A673 (cell line): ENCODE results near the gene KDELR3. TPM values are rescaled to one million over a fixed set of nuclear protein-coding genes. Genes with fewer than 3 reads are reported as not detected.

Source experiments
- BruUV-seq: library from RNA; stranded (reverse); fragments of 400-500 nt; replicated peaks from 2 replicates; lab custom pipeline; 2021; lab: Mats Ljungman, UMichigan
- CTCF ChIA-PET: fragments of 300-600 bp; sonication (Branson Sonifier 250); formaldehyde crosslinking; loops from one replicate; lab custom pipeline; 2022; ENCODE audit warnings: antibody characterized with exemption; lab: Charles Lee
- POLR2A ChIA-PET: fragments of 300-600 bp; sonication (Branson Sonifier 250); formaldehyde crosslinking; loops from one replicate; lab custom pipeline; 2022; ENCODE audit warnings: antibody characterized with exemption; ENCODE audit not compliant: low non-redundant PET; lab: Charles Lee
- DNase-seq: peaks from one replicate; pipeline ENCODE4 v3.0.0-alpha.2; 2015; ENCODE audit warnings: low spot score
- H3K27ac ChIP-seq: fragments of 200-600 bp; sonication (generic); 2 replicates; pipeline ENCODE4 v1.5.1; 2016; ENCODE audit warnings: mixed run types, low read depth, mild to moderate bottlenecking, mixed read lengths, antibody characterized with exemption, low read length; ENCODE audit not compliant: poor library complexity, severe bottlenecking
- H3K27me3 ChIP-seq: fragments of 200-600 bp; sonication (generic); replicated peaks from 2 replicates; pipeline ENCODE4 v1.6.1; 2017; ENCODE audit warnings: mixed run types, low read depth, mild to moderate bottlenecking, mixed read lengths, antibody characterized with exemption, low read length; ENCODE audit not compliant: insufficient read depth, poor library complexity
- H3K36me3 ChIP-seq: fragments of 200-600 bp; sonication (generic); 2 replicates; pipeline ENCODE4 v1.6.1; 2016; ENCODE audit warnings: mixed run types, mild to moderate bottlenecking, mixed read lengths, antibody characterized with exemption, low read length; ENCODE audit not compliant: insufficient read depth, poor library complexity, severe bottlenecking
- H3K4me1 ChIP-seq: fragments of 200-600 bp; sonication (generic); 2 replicates; pipeline ENCODE4 v1.6.1; 2017; ENCODE audit warnings: mixed run types, mild to moderate bottlenecking, mixed read lengths, antibody characterized with exemption, low read length; ENCODE audit not compliant: insufficient read depth, poor library complexity, severe bottlenecking
- H3K4me3 ChIP-seq: fragments of 200-600 bp; sonication (generic); 2 replicates; pipeline ENCODE4 v1.5.1; 2016; ENCODE audit warnings: low read depth, mixed run types, mild to moderate bottlenecking, mixed read lengths, low read length; ENCODE audit not compliant: poor library complexity, severe bottlenecking
- H3K9me3 ChIP-seq: fragments of 200-600 bp; sonication (generic); 2 replicates; pipeline ENCODE4 v1.6.1; 2016; ENCODE audit warnings: mixed run types, low read depth, mild to moderate bottlenecking, mixed read lengths, antibody characterized with exemption, low read length; ENCODE audit not compliant: poor library complexity, severe bottlenecking
- EZH2 ChIP-seq: fragments of 200-600 bp; sonication (generic); IDR thresholded peaks from 2 replicates; pipeline ENCODE4 v1.6.1; 2017; ENCODE audit warnings: borderline replicate concordance, low read depth, mild to moderate bottlenecking, mixed read lengths, antibody characterized with exemption, low read length; ENCODE audit not compliant: poor library complexity, severe bottlenecking
- intact Hi-C: fragments of 100-400 bp; cut with micrococcal nuclease; formaldehyde crosslinking; loops from one replicate; pipeline ENCODE4 v1.10.0; 2022; ENCODE audit not compliant: unreplicated experiment
- total RNA-seq: library from RNA; stranded (reverse); gene quantifications from 2 replicates; pipeline ENCODE4 v1.2.3, GENCODE V29; 2021
- TF ChIP-seq, protein P1 (sequence below): fragments of 300-800, 200-600 bp; sonication (generic); conservative IDR thresholded peaks from 2 replicates; pipeline ENCODE4 v1.5.1; 2017; ENCODE audit warnings: low read depth, mild to moderate bottlenecking, antibody characterized with exemption, low read length, moderate library complexity, mixed read lengths

KDELR3 gene
- total RNA-seq, 1 experiment from 2014 or later, result 4.0 TPM

DNA sequence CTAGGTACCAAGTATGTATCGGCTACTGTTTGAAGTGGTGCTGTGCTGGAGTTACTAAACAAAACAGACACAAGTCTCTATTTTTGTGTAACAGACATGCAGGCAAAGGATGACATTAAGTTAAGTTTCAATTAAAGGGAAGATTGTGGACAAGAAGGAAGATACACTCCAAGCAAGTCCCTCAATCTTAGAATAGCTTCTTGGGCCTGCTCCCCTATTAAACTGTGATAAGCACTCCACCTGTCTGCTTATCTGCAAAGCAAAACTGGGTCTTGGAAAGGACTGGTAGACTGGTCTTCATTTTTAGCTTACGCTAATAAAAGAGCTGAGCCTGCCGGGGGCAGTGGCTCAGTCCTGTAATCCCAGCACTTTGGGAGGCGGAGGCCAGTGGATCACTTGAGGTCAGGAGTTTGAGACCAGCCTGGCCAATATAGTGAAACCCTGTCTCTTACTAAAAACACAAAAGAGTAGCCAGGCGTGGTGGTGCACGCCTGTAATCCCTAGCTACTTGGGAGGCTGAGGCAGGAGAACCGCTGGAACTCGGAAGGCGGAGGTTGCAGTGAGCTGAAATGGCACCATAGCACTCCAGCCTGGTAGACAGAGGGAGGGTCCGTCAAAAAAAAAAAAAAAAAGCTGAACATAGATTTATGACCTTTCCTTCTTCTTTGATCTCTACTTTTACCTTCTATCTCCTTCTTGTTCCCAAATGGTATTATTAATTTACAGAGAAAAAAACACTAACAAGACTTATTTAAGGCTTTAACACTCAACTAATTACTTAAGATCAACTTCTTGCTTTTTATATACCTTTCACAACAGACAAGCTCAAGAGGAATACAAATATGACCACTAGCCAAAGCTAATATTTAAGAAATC lies 34.1 kb downstream of the KDELR3 start:
- Histone ChIP-seq H3K27me3 (no peaks in the 10 kb centered on the region), H3K4me3 (no peak overlapping the region), H3K9me3 (no peaks in the 10 kb centered on the region), H3K27ac (no peak overlapping the region), H3K4me1 (peaks cover 14% of the 10 kb centered on the region), H3K36me3 (peaks cover 83% of the 10 kb centered on the region)
- ChIA-PET POLR2A (interaction anchor here (0.8 kb wide), 1 partner anchor 86 kb away, joined by 3 read pairs; no protein-coding TSS in a partner anchor), CTCF (interaction anchor here (0.6 kb wide), 1 partner anchor 68 kb away, joined by 3 read pairs; no protein-coding TSS in a partner anchor)
- no peak for DNase-seq
- no TSS peak for BruUV-seq
- intact Hi-C loops, result loop anchor here (10.0 kb wide), 1 partner anchor 203 kb away; the partner anchor contains the start of genes GTPBP1 and JOSD1
- TF ChIP-seq, protein P1, sequence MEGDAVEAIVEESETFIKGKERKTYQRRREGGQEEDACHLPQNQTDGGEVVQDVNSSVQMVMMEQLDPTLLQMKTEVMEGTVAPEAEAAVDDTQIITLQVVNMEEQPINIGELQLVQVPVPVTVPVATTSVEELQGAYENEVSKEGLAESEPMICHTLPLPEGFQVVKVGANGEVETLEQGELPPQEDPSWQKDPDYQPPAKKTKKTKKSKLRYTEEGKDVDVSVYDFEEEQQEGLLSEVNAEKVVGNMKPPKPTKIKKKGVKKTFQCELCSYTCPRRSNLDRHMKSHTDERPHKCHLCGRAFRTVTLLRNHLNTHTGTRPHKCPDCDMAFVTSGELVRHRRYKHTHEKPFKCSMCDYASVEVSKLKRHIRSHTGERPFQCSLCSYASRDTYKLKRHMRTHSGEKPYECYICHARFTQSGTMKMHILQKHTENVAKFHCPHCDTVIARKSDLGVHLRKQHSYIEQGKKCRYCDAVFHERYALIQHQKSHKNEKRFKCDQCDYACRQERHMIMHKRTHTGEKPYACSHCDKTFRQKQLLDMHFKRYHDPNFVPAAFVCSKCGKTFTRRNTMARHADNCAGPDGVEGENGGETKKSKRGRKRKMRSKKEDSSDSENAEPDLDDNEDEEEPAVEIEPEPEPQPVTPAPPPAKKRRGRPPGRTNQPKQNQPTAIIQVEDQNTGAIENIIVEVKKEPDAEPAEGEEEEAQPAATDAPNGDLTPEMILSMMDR, result no peak
- TF ChIP-seq EZH2, result no peak

DNA sequence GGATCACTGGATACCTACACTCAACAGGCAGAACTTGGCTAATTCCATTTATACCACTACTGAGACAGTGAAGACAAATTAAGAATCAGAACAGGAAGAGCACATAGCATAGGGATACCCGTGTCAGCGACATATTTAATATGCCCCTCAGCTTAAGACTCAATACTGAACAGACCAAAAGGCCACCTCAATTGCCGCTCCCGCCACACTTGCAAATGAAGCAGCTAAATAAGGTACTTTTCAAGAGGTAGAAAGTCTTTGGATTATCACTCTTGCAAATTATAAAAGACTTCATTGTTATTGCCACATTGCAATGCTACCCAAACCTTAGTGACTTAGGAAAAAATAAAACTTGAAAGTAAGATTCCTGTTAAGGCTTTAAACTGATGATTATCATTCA lies 35.1 kb downstream of the KDELR3 start:
- no peak for DNase-seq
- Histone ChIP-seq H3K36me3 (peaks cover 73% of the 10 kb centered on the region), H3K4me1 (peaks cover 14% of the 10 kb centered on the region), H3K4me3 (peak overlapping the region; percentile 87), H3K27me3 (no peaks in the 10 kb centered on the region), H3K9me3 (no peaks in the 10 kb centered on the region), H3K27ac (no peak overlapping the region)
- BruUV-seq, result no TSS peak
- intact Hi-C loops, result loop anchor here (10.0 kb wide), 1 partner anchor 202 kb away; the partner anchor contains the start of genes GTPBP1 and JOSD1
- POLR2A ChIA-PET, result no interaction called here
- no peak for TF ChIP-seq EZH2
- TF ChIP-seq, protein P1, result no peak
- CTCF ChIA-PET, result no interaction called here

DNA sequence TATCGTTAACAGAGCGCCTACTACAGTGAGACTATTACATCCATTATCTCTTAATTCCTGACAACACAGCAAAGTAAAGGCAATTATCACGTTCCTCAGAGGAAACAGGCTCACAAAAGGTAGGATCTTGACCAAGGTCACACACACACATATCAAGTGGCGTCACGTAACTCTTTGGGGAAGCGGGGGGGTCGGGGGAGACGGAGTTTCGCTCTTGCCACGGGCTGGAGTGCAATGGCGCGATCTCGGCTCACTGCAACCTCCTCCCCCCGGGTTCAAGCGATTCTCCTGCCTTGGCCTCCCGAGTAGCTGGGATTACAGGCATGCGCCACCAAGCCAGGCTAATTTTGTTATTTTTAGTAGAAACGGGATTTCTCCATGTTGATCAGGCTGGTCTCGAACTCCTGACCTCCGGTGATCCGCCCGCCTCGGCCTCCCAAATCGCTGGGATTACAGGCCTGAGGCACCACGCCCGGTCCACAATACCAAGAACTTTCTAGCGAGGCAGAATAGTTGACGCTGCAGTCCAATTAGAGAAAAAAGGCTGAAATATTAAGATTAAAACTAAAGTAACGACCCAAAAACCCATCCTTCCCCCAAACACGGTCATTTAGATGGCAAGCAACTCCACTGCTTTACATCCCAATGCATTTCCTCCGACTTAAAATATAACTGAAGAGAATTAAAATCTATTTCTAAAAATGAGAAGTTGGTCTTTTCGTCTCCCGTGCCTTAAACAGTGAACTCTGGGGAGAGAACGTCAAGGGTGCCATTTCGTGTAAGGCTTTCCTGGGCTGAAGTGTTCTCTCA lies 37.0 kb downstream of the KDELR3 start:
- intact Hi-C loops, result loop anchor here (10.0 kb wide), 1 partner anchor 200 kb away; the partner anchor contains the start of genes GTPBP1 and JOSD1
- DNase-seq, result peak; percentile 36
- POLR2A ChIA-PET, result no interaction called here

More for the DNA sequence above, 37.0 kb downstream of the KDELR3 start:
- Histone ChIP-seq H3K4me1 (peaks cover 14% of the 10 kb centered on the region), H3K4me3 (peak overlapping the region; percentile 87), H3K27me3 (no peaks in the 10 kb centered on the region), H3K27ac (peak overlapping the region; percentile 99), H3K9me3 (no peaks in the 10 kb centered on the region), H3K36me3 (peaks cover 54% of the 10 kb centered on the region)
- BruUV-seq, result no TSS peak
- TF ChIP-seq EZH2, result no peak
- TF ChIP-seq, protein P1, result no peak
- CTCF ChIA-PET, result no interaction called here
